ENCODE measurements around the gene NUCKS1.

DNA sequence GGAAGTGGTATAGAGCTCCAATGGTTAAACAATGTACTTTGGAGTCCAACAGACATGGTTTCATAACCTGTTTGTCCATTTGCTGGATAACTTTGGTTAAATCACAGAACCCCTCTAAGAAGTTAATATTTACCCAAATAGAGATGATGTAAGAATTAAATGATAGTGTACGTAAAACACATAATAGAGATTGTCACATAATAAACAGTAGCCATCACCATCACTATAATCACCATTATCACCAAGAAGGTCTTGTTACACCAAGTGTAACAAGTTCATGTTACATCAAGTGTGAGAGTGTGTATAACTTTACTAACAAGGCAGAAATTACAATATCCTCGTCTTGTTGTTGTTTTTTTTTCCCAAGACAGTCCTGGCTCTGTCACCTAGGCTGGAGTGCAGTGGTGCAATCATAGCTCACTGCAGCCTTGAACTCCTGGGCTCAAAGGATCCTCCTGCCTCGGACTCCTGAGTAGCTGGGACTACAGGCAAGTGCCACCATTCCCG lies 23.3 kb downstream of the NUCKS1 start:
- TF ChIP-seq, protein P1, sequence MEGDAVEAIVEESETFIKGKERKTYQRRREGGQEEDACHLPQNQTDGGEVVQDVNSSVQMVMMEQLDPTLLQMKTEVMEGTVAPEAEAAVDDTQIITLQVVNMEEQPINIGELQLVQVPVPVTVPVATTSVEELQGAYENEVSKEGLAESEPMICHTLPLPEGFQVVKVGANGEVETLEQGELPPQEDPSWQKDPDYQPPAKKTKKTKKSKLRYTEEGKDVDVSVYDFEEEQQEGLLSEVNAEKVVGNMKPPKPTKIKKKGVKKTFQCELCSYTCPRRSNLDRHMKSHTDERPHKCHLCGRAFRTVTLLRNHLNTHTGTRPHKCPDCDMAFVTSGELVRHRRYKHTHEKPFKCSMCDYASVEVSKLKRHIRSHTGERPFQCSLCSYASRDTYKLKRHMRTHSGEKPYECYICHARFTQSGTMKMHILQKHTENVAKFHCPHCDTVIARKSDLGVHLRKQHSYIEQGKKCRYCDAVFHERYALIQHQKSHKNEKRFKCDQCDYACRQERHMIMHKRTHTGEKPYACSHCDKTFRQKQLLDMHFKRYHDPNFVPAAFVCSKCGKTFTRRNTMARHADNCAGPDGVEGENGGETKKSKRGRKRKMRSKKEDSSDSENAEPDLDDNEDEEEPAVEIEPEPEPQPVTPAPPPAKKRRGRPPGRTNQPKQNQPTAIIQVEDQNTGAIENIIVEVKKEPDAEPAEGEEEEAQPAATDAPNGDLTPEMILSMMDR (conservative IDR thresholded peaks at IDR 0.05; ENCODE audit: low read length), result no peak
- TF ChIP-seq EZH2phosphoT487 (IDR thresholded peaks at IDR 0.05; ENCODE audit: borderline replicate concordance), result no peak
